Loucy (cell line): Measurements from ENCODE around the gene PACRG.

Source experiments
- H2AFZ ChIP-seq: fragments of 200-600 bp; sonication (generic); 2 replicates; pipeline ENCODE4 v1.6.0; 2016; ENCODE audit warnings: antibody characterized with exemption, mild to moderate bottlenecking, low read length, moderate library complexity
- H3F3A ChIP-seq: fragments of 200-600 bp; 2 replicates; pipeline ENCODE4 v1.6.0; 2016; ENCODE audit warnings: antibody characterized with exemption, low read depth, mild to moderate bottlenecking
- H3K27me3 ChIP-seq: fragments of 200-600 bp; sonication (generic); 2 replicates; pipeline ENCODE4 v1.6.1; 2014; ENCODE audit warnings: low read length, mild to moderate bottlenecking; ENCODE audit not compliant: insufficient read depth, poor library complexity, severe bottlenecking
- H3K36me3 ChIP-seq: fragments of 200-600 bp; sonication (generic); 2 replicates; pipeline ENCODE4 v1.6.1; 2016; ENCODE audit warnings: low read length; ENCODE audit not compliant: insufficient read depth
- H3K4me1 ChIP-seq: fragments of 200-600 bp; sonication (generic); 2 replicates; pipeline ENCODE4 v1.5.1; 2014; ENCODE audit warnings: low read length, mild to moderate bottlenecking; ENCODE audit not compliant: insufficient read depth, poor library complexity, severe bottlenecking
- H3K4me2 ChIP-seq: fragments of 200-600 bp; sonication (generic); 2 replicates; pipeline ENCODE4 v1.6.0; 2014; ENCODE audit warnings: antibody characterized with exemption, low read length, low read depth, mild to moderate bottlenecking; ENCODE audit not compliant: poor library complexity, severe bottlenecking
- H3K4me3 ChIP-seq: fragments of 200-600 bp; sonication (generic); 2 replicates; pipeline ENCODE4 v1.5.1; 2014; ENCODE audit warnings: low read length, mild to moderate bottlenecking, mixed read lengths; ENCODE audit not compliant: poor library complexity, severe bottlenecking
- H3K79me2 ChIP-seq: fragments of 200-600 bp; sonication (generic); 2 replicates; pipeline ENCODE4 v1.6.1; 2014; ENCODE audit warnings: low read length; ENCODE audit not compliant: insufficient read depth
- H3K9ac ChIP-seq: fragments of 200-600 bp; sonication (generic); 2 replicates; pipeline ENCODE4 v1.6.0; 2014; ENCODE audit warnings: mild to moderate bottlenecking, low read depth, low read length, moderate library complexity; ENCODE audit not compliant: poor library complexity, severe bottlenecking
- H3K9me2 ChIP-seq: fragments of 200-600 bp; sonication (generic); replicated peaks from 2 replicates; pipeline ENCODE4 v1.6.1; 2016; ENCODE audit warnings: low read depth, low read length, mixed read lengths
- H3K9me3 ChIP-seq: fragments of 200-600 bp; sonication (generic); 2 replicates; pipeline ENCODE4 v1.6.1; 2014; ENCODE audit warnings: mild to moderate bottlenecking, antibody characterized with exemption, low read length, low read depth; ENCODE audit not compliant: insufficient read depth
- H4K20me1 ChIP-seq: fragments of 200-600 bp; sonication (generic); 2 replicates; pipeline ENCODE4 v1.6.0; 2014; ENCODE audit warnings: antibody characterized with exemption, low read length, mild to moderate bottlenecking; ENCODE audit not compliant: insufficient read depth, poor library complexity, severe bottlenecking
- CTCF ChIP-seq: fragments of 200-600 bp; sonication (generic); conservative IDR thresholded peaks from 2 replicates; pipeline ENCODE4 v1.5.1; 2014; ENCODE audit warnings: mild to moderate bottlenecking, antibody characterized with exemption, low read length
- EZH2phosphoT487 ChIP-seq: fragments of 200-600 bp; IDR thresholded peaks from 2 replicates; pipeline ENCODE4 v1.6.1; 2018; ENCODE audit warnings: antibody characterized with exemption, mild to moderate bottlenecking, moderate library complexity, borderline replicate concordance

Gene PACRG

DNA sequence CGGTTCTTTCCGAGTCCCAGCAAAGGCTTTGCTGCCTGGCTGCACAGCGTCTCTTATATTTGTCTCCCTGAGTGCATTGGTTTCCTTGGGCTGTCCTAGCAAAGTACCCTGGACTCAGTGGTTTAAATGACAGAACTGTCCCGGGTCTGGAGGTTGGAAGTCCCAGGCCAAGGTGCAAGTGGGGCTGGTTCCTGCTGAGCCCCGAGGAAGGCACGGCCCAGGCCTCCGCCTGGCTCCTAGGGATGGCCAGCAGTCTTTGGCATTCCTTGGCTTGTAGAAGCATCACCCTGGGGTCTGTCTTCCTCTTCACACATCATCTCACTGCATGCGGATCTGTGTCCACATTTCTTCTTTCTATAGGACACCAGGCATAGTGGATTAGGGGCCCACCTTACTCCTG, 621.9 kb downstream of the PACRG start:
- H3K27me3 ChIP-seq = no peaks in the 10 kb centered on the region

DNA sequence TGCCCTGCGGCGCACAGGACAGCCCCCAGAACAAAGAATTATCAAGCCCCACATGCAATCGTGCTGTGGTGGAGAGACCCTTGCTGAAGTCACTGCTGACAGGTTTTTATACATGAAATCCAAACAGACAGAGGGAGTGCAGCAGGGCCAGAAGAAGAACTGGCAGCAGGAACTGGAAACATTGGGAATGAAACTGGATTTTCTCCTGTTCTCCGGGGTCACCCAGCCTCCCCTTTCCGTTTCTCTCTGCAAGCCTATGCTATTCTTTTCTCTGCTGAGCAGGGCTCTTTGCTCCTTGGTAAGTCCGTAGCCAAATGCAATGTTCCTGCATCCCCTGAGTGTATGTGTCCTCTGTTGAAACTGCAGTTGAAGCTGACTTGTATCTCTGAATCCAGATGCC, 623.2 kb downstream of the PACRG start:
- H3K36me3 ChIP-seq = no peaks in the 10 kb centered on the region
- H3K9me2 ChIP-seq = no peaks in the 10 kb centered on the region
- no peaks in the 10 kb centered on the region for H3K79me2 ChIP-seq
- no peak overlapping the region for H3K9ac ChIP-seq
- no peak for TF ChIP-seq EZH2phosphoT487
- no peak for TF ChIP-seq CTCF
- H4K20me1 ChIP-seq = no peaks in the 10 kb centered on the region
- no peaks in the 10 kb centered on the region; the same call in 1 of the 2 replicates for H3K9me3 ChIP-seq
- H2AFZ ChIP-seq = no peak overlapping the region
- no peaks in the 10 kb centered on the region for H3K27me3 ChIP-seq
- no peak overlapping the region for H3K4me3 ChIP-seq
- H3F3A ChIP-seq = no peaks in the 10 kb centered on the region
- H3K4me1 ChIP-seq = no peaks in the 10 kb centered on the region
- H3K4me2 ChIP-seq = no peak overlapping the region

More for the DNA sequence above, 621.9 kb downstream of the PACRG start:
- Histone ChIP-seq H3K79me2 (no peaks in the 10 kb centered on the region), H3K9ac (no peak overlapping the region), H3K9me3 (no peaks in the 10 kb centered on the region; the same call in 1 of the 2 replicates), H3K4me1 (no peaks in the 10 kb centered on the region), H4K20me1 (no peaks in the 10 kb centered on the region), H3K9me2 (no peaks in the 10 kb centered on the region), H3F3A (no peaks in the 10 kb centered on the region), H3K4me2 (no peak overlapping the region), H3K4me3 (no peak overlapping the region), H3K36me3 (no peaks in the 10 kb centered on the region), H2AFZ (no peak overlapping the region)
- TF ChIP-seq EZH2phosphoT487 (no peak), CTCF (no peak)

DNA sequence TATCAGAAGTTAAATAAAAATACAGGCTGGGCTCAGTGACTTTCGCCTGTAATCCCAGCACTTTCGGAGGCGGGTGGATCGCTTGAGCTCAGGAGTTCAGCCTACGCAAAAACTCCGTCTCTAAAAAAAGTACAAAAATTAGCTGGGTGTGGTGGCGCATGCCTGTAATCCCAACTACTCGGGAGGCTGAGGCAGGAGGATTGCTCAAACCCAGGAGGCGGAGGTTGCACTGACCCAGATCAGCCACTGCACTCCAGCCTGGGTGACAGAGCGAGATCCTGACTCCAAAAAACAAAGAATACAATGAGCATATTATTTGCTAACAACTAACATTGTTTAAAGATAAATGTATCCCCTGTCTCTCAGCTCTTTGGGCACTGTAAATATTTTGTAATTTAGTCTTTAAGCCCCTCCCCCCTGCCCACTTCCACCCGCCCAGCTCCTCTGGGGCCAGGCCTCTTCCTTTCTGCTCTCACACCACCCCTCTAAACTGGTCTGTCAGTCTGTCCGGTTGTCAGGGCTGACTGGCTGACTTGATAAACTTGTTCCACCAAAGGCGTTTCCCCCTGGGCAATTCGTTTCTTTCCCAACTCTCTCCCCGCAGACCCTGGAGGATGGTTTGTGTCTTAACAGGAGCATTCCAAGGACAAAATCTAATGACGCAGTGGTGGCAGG, 624.4 kb downstream of the PACRG start:
- Histone ChIP-seq H3K27me3 (no peaks in the 10 kb centered on the region), H2AFZ (no peak overlapping the region), H3K4me2 (no peak overlapping the region), H4K20me1 (no peaks in the 10 kb centered on the region), H3F3A (no peaks in the 10 kb centered on the region), H3K36me3 (no peaks in the 10 kb centered on the region), H3K4me3 (no peak overlapping the region), H3K9me3 (no peaks in the 10 kb centered on the region; the same call in 1 of the 2 replicates), H3K9ac (no peak overlapping the region), H3K79me2 (no peaks in the 10 kb centered on the region), H3K4me1 (no peaks in the 10 kb centered on the region), H3K9me2 (no peaks in the 10 kb centered on the region)
- TF ChIP-seq EZH2phosphoT487 (no peak), CTCF (no peak)
